ENCODE data around the gene HIVEP3. TPM values are rescaled to one million over a fixed set of nuclear protein-coding genes. Genes with fewer than 3 reads are reported as not detected.

HIVEP3 gene
- total RNA-seq, 1 donor from 2014 or later: 1.7 TPM

- DNase-seq (ENCODE audit: low spot score): no peak
Measured at GRCh38 chr1:41894101-41894807, 24.5 kb downstream of the HIVEP3 start.

- DNase-seq (ENCODE audit: low spot score): no peak
Measured at GRCh38 chr1:41892301-41892781, 26.4 kb downstream of the HIVEP3 start.

GRCh38 chr1:41891199-41891896 lies 27.4 kb downstream of the HIVEP3 start:
- DNase-seq (ENCODE audit: low spot score): no peak

- no peak for DNase-seq (ENCODE audit: low spot score)
Measured at GRCh38 chr1:41890825-41891198, 27.9 kb downstream of the HIVEP3 start.

- no peak for DNase-seq (ENCODE audit: low spot score)
Measured at GRCh38 chr1:41889506-41890414, 29.0 kb downstream of the HIVEP3 start.

GRCh38 chr1:41888756-41889155 lies 30.0 kb downstream of the HIVEP3 start:
- DNase-seq (ENCODE audit: low spot score): no peak

- no peak for DNase-seq (ENCODE audit: low spot score)
Measured at GRCh38 chr1:41887365-41887764, 31.4 kb downstream of the HIVEP3 start.

GRCh38 chr1:41884256-41885230 lies 34.2 kb downstream of the HIVEP3 start:
- no peak for DNase-seq (ENCODE audit: low spot score)

- no peak for DNase-seq (ENCODE audit: low spot score)
Measured at GRCh38 chr1:41883507-41883906, 35.2 kb downstream of the HIVEP3 start.

GRCh38 chr1:41882486-41882885 lies 36.2 kb downstream of the HIVEP3 start:
- no peak for DNase-seq (ENCODE audit: low spot score)

GRCh38 chr1:41882068-41882477 lies 36.6 kb downstream of the HIVEP3 start:
- no peak for DNase-seq (ENCODE audit: low spot score)

- DNase-seq (ENCODE audit: low spot score): no peak
Measured at GRCh38 chr1:41880950-41881885, 37.5 kb downstream of the HIVEP3 start.

- DNase-seq (ENCODE audit: low spot score): no peak
Measured at GRCh38 chr1:41880261-41880660, 38.5 kb downstream of the HIVEP3 start.

- DNase-seq (ENCODE audit: low spot score): no peak
Measured at GRCh38 chr1:41879617-41880016, 39.1 kb downstream of the HIVEP3 start.

- no peak for DNase-seq (ENCODE audit: low spot score)
Measured at GRCh38 chr1:41878911-41879310, 39.8 kb downstream of the HIVEP3 start.

- DNase-seq (ENCODE audit: low spot score): no peak
Measured at GRCh38 chr1:41878495-41878894, 40.2 kb downstream of the HIVEP3 start.

- peak; percentile 72 for DNase-seq (ENCODE audit: low spot score)
Measured at GRCh38 chr1:41876576-41877445, 41.9 kb downstream of the HIVEP3 start.

GRCh38 chr1:41875487-41875886 lies 43.2 kb downstream of the HIVEP3 start:
- DNase-seq (ENCODE audit: low spot score): no peak
